GM18502 (cell line): ENCODE results near the gene AKR7A3.
"Not testable (repeated sequence)": the region's sequence is repeated elsewhere in the genome, so short reads cannot be mapped to it uniquely, and the experiment has no call there.

Experiments used
- ATAC-seq: cut with Tn5 transposase; IDR thresholded peaks from one replicate; pipeline ENCODE4 v1.9.1; 2021; ENCODE audit warnings: mild to moderate bottlenecking; ENCODE audit not compliant: unreplicated experiment, poor library complexity

AKR7A3 gene

DNA sequence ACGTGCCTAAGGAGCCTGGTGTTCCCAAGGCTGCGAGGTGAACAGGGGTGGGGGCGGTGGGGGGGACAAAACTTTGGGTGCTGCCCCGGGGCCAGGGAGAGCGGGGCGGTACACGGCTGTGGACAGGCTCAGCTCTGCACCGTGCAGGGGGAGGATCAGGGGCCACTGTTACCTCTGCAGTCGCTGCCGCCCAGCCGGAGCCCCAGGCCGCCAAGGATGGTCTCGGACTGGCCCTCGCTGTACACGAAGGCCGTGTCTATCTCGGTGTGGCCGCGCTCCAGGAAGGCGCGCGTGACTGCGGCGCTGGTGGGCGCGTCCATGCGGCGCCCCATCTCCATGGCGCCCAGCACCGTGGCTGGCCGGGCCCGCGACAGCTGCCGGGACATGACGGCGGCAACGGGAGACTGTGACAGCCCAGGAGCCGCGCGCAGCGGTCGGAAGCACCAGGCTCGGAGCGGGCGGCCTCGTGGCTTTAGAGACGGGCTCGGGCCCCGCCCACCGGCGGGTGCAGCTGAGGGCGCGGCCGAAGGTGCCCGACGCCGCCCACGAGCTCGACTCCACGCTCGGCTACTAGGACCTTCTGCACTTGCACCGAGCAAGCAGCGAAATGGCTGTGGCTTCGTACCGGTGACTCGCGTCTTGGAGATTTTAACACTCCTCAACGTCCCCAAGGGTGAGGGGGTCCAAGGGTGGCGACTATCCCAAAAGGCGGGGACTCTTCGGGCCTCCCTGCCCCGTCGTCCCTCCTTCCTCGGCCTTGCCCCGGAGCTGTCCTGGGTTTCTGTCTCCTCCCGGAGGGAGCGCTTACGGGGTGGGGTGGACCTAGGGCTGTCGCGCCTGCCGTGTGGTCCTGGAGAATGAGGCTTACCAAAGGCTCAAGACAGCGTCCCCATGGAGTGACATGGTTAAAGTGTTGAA is at the start of gene AKR7A3:
TSS of gene AKR7A3 (minus strand) at position 447 of the 918 bp plus-strand sequence. CDS start at position 386, 61 bp downstream.
- not testable (repeated sequence) for ATAC-seq

DNA sequence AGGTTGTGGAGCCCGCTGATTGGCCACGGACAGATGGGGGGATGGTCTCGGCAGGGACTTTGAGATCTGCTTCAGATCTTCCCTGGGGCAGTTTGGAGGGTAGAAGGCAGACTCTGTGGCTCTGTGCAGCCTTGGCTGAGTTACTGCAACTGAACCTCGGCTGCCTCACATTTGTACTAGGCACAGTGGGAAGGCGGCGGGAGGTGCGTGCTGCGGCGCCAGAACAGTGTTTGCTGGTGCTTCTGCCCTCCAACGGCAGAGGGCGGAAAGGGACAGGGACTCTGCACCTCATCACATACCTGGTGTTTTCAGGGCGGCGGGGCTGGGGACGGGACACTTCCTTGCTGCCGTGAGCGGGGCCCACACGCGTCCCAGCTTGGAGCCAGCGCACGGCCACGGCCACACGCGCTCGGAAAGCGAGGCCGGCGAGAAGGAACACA is 49.8 kb upstream of the AKR7A3 start:
- ATAC-seq: no peak

DNA sequence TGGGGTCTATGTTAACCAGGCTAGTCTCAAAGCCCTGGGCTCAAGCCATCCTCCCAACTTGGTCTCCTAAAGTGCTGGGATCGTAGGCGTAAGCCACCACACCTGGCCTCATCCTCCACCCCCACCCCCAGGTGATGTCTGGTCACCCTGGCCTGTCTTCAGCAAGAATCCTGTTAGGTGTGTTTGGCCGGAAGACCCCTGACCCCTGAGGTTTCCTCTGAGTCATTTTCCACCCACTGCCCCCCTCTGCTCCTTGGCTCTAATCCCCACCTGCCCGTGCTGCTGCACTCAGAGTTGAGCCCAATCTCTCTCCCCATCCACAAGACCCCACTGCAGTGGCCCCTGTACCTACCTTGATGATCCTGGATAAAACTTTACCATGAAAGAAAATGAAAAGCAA is 48.7 kb upstream of the AKR7A3 start:
- no peak for ATAC-seq

DNA sequence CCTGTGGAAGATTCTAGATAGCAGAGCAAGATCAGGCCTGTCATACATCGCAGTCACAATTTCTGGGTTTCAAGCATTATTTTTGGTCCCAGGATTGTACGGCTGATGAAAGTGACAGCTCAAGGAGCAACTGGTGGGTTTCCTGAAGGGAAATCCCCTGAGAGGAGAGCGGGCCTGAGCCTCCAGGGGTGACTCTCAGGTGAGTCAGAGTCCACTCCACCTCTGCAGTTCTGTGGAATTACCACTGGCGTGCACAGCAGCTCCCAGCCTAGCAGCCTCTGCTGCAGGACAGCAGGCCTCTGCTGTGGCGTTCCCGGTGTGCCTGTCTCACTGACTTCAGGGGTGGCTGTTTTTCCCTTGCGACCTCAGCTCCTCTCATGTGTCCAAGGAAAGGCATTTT is 48.0 kb upstream of the AKR7A3 start:
- ATAC-seq: no peak

DNA sequence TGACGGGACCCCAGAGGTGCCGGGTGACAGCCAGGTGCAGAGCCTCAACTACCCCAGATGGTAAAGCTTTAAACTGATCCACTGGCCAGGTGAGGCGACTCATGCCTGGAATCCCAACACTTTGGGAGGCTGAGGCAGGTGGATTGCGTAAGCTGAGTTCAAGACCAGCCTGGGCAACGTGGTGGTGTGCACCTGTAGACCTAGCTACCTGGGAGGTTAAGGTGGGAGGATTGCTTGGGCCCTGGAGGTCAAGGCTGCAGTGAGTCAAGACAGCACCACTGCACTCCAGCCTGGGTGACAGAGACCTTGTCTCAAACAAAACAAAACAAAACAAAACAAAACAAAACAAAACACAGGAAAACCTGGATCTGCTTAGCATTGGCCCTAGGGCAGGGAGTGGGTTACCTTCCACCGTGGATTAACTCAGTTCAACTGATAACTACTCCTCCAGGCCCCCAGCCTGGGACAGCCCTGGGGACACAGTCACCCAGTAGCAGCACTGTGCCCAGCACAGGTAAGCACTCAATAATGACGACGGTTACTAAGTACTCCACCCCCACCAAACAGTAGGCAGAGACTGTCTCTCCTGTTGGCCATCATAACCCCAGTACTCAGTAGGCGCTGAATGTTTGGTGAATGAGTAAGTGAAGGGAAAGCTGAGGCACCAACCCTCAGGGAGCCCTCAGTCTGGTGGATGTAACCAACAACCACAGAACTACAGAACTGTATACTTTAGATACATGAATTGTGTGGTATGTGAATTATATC is 45.2 kb upstream of the AKR7A3 start:
- ATAC-seq: no peak

DNA sequence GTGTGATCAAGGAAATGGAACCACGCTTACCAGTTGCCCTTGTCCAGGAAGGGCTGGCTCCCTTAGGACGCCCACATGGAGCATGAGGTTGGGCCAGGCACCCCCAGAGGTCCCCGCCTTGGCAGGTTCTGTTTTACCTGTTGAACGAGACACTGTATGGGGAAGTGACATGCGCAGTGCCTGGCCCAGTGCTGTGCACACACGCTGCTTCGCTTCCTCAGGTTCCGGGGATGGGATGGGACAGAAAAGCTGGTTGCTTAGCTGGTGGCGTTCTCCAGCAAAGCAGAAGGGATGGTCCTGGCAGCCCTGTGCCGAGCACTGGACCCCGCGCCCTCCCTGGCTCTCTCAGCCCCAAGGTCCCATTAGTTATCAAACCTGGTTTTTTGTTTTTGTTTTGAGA is 44.3 kb upstream of the AKR7A3 start:
- ATAC-seq: no peak

DNA sequence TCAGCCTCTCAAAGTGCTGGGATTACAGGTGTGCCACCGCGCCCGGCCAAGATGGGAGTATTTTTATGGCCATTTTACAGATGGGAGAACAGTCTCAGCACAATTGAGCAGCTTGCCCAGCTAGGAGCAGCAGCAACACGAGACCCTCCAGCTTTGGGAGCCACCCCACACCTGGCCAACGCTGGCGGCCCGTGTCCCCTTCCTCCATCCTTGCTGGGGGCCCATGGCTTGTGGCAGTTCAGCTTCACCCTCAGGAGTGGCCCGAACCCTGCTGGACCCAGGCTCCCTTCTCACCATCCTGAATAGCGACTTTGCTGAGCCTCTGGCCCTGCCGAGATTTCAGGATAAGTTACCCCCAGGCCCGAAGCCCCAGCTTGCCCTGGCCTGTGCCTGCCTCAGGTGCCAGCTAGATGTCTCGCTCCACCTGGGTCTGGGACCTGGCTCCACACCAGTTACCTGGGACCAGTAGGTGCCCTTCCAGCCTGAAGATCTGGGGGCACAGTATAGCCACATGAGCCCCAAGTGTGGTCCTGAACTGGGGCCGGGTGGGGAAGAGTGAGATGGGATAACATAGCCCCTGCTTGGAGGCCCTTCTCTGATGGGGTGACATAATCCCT is 42.8 kb upstream of the AKR7A3 start:
- ATAC-seq: no peak

DNA sequence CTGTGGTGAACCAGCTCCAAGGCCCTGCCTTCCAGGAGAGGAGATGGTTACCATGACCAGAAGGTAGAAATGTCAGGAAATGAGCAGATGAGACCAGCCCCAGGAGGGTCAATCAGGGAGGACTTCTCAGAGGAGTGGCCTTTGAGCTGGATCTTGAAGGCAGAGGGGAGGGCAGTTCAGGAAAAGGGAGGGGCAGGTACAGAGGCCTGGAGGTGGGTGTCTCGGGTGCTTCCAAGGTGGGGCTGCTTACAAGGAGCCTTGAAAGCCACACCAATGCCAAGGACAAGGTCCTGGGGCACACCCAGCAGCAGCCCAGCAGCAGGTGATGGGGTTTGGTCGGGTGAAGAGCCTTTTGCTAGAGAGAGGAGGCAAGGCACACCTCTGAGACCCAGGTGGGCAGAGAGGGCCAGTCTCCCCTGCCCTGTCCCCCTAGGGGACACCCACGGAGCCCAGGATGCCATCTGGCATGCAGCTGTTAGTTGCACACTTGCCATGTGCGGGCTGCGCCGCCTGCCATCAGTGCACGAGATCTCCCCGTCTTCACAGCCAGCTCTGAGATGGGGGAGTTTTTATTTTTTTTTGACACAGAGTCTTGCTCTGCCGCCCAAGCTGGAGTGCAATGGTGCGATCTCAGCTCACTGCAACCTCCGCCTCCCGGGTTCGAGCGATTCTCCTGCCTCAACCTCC is 42.0 kb upstream of the AKR7A3 start:
- ATAC-seq: no peak

DNA sequence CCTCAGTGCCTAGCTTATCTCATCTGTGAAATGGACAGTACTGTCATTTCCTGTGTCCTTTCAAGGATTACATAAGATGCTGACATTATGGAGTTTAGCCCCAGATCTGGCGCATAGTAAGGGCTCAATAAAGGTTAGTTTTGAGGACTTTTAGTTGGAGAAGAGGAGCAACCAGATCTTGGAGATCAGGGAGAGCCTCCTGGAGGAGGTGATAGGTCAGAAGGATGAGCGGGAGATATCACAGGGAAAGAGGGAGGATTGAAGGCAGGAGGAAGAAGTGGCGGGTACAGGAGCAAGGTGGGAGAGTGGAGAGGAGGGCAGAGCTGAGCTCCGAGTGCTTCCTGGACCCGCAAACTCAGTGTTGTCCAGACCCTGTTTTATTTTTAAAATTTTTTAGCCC is 41.0 kb upstream of the AKR7A3 start:
- no peak for ATAC-seq

DNA sequence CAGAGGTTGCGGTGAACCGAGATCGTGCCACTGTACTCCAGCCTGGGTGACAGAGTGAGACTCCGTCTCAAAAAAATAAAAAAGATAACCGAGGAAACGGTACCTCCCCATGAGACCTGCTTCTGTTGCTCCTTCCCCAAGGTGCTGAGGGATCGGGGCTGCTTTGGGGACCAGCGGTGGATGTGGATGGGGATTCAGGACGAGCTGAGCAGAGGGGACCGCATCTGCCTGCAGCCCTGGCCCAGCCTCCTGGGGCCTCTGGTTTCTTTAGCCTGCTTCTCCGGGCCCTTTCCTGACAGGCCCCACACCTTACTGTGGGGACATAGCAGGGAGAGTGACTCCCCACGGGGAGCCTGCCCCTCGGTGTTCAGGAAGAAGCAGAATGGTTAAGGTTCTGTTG is 40.6 kb upstream of the AKR7A3 start:
- no peak for ATAC-seq

DNA sequence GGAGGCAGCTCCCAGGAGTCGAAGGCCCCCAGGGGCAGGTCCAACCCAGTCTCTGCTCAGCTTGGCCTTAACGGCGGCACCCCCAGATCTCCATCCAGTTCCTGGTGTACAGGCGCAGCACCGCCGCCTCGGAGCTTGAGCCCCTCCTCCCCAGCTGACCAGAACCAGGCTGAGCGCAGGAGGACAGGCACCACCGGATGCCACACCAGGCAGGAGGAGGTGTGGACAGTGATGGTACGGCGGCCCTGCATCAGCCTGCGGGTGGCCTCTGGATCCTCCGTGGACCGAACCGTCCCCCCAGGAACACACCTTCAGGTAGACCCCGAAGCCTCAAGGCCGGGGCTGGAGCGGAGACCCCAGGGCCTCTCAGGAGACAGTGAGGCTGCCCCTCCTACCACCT is 39.9 kb upstream of the AKR7A3 start:
- ATAC-seq: no peak

DNA sequence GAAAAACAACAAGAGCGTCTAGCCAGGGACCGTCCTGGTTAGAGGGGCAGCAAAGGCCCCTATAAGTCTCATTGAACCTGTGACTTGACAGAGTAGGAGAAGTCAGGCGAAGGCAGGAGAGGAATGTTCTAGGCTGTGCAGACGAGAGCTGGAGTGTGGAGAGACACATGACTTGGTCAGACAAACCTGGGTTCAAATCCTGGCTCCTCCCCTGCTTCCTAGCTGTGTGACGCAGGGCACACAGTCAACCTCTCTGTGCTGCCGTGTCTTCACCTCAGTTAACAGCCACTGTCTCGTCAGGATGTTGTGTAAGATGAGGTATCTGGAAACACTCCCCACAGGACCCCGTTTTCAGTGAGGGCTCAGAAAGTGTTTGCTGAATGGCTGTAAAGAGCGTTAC is 39.2 kb upstream of the AKR7A3 start:
- ATAC-seq: no peak

DNA sequence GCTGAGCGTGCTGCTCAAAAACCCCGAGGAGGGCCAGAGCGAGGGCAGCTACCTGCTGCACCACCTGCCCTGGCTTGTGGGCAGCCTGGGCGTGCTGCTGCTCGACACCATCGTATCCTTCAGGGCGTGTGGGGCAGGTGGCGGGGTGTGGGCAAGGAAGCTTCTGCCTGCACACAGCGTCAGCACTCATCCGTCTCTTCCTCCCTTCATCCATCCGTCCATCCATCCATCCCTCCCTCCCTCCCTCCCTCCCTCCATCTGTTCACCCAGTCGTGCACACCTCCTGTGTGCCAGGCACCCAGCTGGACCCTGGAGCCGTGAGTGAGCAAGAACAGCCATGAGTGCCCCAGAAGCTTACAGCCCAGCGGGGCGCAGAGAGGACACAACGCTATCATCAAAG is 38.7 kb upstream of the AKR7A3 start:
- ATAC-seq: no peak

DNA sequence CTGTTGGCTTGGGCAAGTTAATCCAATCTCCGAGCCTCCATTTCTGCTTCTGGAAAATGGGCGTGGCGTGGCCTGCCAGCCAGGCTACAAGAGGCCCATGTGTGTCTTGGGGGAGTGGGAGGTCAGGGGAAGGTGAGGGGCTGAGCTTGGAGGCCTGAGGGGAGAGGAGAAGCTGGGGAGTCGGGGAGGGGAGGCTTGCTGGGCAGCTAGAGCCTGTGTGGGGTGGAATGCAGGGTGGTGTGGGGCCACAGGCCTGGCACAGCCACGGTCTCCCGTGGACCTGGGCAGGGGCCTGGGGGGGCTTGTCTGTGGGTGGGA is 38.1 kb upstream of the AKR7A3 start:
- ATAC-seq: no peak

DNA sequence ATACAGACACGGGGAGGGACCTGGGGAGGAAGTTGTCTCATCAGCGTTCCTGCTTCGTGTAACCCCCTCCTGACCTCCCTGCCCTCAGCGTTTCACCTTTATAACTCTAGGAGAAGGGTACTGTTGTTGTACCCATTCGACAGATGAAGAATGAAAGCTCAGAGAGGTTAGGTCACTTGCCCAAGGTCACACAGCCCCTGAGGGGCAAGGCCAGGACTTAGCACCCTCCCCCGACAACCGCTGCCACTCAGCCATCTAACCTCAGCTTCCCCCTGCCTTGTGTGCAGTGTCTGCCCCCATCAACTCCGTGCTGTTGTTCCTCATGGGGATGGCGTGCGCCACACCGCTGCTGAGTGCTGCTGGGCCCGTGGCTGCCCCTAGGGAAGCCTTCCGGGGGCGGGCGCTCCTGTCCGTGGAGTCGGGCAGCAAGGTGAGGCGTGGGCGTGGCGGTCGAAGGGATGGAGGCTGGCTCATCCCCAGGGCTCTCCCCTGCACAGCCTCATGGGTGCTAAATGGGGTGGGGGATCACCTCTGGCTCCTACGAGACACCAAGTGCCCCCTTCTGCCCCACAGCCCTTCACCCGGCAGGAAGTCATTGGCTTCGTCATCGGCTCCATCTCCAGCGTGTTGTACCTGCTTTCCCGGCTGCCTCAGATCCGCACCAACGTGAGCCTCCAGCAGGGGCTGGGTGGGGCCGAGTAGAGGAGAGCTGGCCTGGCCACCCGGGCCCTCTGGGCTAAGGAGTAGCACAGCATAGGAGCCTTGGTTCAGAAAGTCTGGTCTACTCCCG is 37.6 kb upstream of the AKR7A3 start:
- no peak for ATAC-seq

DNA sequence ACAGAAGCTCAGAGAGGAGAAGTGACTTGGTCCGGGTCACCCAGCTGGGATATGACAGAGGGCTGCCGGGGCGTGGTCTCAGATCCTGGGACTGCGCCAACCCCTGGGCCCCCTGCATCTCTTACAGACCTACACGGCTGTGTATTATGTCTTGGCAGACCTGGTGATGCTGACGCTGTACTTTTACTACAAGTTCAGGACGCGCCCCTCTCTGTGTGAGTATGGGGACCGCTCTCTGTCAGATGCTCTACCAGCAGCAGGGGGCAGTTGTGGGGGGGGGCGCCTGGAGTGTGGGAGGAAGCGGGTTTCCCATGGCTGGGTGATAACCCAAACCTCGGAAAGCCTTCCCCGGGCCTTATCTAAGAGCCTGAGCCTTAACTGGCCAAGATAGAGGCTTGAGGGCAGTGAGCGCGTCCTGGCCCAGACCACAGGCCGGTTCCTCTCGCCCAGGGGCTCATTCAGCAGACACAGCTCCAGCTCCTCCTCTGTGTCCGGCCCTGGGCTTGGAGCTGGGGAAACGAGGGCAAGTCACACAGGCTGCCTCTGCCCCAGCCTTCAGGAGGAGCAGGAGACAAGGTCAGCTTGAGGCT is 36.9 kb upstream of the AKR7A3 start:
- ATAC-seq: no peak

DNA sequence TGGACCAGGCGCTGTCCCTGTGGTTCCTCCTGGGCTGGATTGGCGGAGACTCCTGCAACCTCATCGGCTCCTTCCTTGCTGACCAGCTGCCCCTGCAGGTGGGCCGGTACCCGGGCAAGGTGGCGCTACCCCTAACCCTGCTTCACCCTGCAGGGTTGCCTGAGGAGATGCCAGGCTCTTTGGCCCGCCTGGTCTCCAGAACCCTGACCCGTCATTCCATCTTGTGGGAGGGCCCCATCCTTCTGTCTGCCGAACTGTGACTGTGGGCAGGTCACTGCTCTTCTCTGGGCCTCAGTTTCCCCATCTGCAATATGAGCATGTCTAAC is 36.1 kb upstream of the AKR7A3 start:
- no peak for ATAC-seq

DNA sequence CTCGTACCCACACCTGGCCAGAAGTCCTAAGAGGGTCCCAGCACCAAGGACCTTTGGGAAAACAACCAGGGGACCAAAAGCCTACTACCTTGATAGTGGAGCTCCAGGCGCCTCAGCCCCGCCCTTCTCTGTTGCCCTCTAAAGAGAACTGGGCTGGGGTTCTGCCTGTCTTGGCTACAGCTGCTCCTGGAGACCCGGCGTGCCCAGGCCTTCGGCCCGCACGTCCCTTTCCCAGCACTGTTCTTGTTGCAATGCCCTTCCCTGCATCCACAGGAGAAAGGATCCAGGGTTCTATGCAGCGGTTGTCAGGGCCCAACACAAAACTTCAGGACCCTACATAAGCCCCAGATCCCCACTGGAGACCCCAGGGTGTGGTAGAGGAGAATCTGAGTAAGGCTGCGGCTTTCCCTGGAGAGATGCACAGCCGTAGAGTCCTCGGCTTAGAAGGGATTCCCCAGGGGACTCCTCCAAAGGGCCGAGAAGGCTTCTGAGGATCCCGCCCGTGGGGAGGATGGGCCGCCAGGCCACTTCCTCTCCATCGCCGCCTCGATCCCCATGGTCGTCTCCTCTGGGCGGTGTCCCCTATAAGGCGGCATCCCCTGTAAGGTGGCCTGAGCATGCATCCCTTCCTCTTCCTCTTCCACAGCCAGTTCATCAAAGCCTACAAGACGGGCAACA is 35.6 kb upstream of the AKR7A3 start:
- no peak for ATAC-seq

DNA sequence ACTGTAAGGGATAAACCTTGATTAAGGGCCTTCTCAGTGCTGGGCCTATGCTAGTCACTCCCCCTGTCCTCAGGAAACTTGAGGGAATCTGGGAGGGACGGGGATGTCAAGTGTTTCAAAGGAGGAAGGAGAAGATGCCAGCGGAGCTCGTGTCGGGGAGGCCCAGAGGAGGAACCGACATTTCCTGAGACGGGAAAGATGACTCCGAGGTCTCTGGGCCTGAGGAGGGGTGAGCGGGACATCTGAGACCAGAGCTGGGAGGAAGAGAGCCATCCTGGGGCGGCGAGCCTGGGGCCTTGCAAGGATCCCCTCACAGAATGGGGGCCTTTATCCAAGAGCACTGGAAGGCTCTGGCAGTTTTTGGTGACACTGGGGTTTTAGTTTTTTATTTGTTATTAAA is 33.9 kb upstream of the AKR7A3 start:
- ATAC-seq: no peak
